GF-D8 (cell line): ENCODE results near the gene CRYBA2.

Source experiments
- DNase-seq: peaks from one replicate; lab custom pipeline; 2025; lab: John Stamatoyannopoulos, UW

The CRYBA2 gene

DNA sequence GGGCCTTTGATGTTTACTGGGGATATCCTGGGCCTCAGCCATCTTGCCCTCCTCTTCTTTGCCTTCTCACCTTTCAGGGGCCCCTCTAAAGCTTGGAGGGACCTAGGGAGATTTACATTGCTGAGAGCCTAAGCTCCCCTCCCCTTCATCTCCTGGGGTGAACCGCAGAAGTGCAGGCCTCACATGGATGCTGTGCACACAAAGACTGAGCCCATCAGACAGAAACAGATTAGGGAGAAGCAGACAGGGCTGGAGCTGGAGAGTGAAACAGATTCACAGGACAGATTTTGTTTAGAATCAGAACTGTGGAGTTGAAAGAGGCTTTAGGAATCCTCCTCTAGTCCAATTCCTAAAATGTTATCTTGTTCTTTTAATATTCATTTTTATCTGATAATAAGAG lies 37.2 kb downstream of the CRYBA2 start:
- no peak for DNase-seq

DNA sequence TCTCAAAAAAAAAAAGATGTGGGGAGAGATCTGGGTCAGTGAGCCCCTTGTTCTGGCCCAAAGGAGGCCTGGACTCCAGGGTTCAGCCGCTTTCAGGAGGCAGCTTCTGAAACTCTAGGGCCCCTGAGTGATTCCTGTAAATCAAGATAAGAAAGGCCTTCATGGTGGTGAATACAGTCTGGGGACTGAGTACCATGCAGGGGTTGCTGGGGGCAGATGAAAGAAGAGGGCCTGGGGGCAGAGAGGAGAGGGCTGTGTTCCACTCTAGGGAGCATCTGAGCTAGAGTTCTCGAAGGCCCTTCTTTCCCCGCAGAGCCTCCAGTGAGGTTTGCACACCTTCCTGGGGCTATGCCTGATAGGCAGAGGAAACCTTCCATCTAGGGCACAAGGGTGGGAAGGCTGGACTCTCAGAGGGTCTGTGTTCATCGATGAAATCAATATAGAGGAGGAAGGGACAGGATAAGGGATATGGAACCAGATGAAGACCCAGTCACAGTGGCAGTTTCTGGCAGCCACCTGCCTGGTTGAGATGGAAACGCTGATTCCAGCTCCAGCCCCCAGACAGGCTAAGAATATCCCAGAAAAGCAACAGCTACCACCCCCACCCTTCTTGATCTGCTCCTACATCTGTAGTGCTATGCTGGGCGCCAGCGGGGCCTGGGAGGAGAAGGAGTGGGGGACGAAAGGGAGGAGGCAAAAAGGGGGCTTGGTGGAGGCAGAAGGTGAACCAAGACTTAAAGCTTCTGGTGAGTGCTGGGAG lies 38.5 kb downstream of the CRYBA2 start:
- DNase-seq: no peak

DNA sequence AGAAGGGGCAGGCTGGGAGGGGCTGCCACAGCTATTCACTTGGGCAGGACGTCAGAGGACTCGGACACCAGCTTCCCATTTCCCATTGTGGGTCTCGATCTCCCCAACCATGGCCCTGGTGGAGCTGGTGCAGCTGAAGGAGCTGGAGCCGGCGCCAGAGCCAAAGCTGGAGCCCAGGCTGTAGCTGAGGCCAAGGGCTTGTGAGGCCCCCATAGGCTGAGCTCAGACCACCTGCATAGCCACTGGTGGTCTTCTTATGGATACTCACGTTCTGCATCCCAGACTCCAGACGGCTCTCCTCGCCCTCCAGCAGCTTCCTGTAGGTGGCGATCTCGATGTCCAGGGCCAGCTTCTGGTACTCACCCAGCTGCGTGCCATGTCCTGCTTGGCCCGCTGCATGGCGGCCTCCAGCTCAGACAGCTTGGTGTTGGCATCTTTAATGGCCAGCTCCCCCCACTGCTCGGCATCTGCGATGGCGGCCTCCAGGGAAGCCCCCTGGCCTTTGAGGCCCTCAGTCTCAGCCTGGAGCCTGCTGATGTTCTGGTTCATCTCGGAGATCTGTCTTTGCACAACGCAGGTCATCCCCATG lies 39.8 kb downstream of the CRYBA2 start:
- no peak for DNase-seq

DNA sequence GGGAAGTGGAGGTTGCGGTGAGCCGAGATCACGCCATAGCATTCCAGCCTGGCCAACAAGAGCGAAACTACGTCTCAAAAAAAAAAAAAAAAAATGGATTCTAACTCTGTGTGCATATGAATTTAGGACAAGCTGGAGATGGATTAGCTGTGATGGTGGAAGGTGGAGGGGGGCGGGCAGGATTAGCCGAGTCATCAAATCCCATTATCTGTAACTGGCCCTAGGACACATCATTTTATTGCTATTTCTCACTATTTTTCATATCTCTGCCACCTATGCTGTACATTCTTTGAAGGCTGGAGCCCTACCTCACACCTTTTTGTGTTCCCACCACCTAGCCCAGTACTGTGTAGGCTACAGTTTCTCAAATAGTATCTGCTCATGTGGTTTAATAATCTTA lies 41.1 kb downstream of the CRYBA2 start:
- no peak for DNase-seq

DNA sequence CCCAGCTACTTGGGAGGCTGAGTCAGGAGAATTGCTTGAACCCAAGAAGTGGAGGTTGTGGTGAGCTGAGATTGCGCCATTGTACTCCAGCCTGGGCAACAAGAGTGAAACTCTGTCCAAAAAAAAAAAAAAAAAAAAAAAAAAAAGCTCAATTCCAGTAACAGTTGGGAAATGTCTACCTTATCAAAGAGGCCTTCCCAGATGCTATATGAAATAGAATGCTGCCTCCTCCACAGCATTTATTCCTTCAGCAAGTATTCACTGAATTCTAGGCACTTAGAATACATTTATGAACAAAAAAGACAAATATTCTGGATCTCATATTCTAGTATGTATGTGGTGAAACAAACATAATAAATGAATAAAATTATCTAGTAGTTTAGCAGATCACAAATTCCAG lies 46.6 kb downstream of the CRYBA2 start:
- no peak for DNase-seq

DNA sequence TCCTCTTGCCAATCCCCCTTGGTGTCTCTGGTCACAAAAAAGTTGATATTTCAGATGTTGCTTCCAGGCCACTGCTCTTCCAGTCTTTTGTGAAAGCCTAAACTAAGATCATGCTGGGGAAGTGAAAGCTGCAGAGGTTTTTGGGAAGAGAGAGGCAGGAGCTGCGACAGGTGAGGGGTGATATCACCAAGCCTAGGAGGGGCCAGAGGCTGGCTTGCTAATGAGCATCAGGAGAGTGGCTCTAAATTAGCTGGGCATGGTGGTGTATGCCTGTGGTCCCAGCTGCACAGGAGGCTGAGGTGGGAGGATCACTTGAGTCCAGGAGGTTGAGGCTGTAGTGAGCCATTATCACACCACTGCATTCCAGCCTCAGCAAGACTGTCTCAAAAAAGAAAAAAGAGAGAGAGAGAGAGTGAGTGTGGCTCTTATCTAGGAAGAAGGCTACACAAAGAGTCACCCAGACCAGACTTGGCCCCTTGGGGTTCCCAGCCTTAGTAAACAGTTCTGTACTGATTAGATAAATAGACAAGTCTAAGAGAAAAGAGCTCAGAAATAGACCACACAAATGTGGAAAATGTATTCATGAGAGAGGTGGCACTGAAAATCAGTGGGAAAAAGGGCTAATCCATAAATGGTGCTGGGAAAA lies 48.3 kb downstream of the CRYBA2 start:
- no peak for DNase-seq
